HL-60 (cell line): ENCODE results near the gene EIF5A.
"Not testable (repeated sequence)": the region's sequence is repeated elsewhere in the genome, so short reads cannot be mapped to it uniquely, and the experiment has no call there.

Source experiments
- DNase-seq, 2 experiments: peaks; one replicate each; pipeline ENCODE4 v3.0.0-alpha.2; 2010 to 2020; ENCODE audit warnings: low read depth in 1 of 2, low spot score in 1 of 2
- H3K27ac ChIP-seq: fragments of 250-450 bp; sonication (Bioruptor Pico); replicated peaks from 2 replicates; pipeline ENCODE4 v1.5.1; 2020; ENCODE audit warnings: mild to moderate bottlenecking, moderate library complexity
- H3K27me3 ChIP-seq: fragments of 250-450 bp; sonication (Bioruptor Pico); 2 replicates; pipeline ENCODE4 v1.5.1; 2021; ENCODE audit warnings: mild to moderate bottlenecking, moderate library complexity; ENCODE audit not compliant: insufficient read depth, poor library complexity, severe bottlenecking
- H3K4me3 ChIP-seq: replicated peaks from 2 replicates; pipeline ENCODE4 v1.5.1; 2011; ENCODE audit warnings: mild to moderate bottlenecking, control low read depth, low read length; ENCODE audit not compliant: insufficient read depth
- CTCF ChIP-seq: IDR thresholded peaks from one replicate; pipeline ENCODE4 v1.5.1; 2011; ENCODE audit warnings: low read length, control low read depth, inconsistent platforms; ENCODE audit not compliant: insufficient read depth
- GABPA ChIP-seq: IDR thresholded peaks from 2 replicates; pipeline ENCODE4 v1.6.1; 2012; ENCODE audit warnings: low read depth
- POLR2AphosphoS5 ChIP-seq: IDR thresholded peaks from 2 replicates; pipeline ENCODE4 v1.6.1; 2012; ENCODE audit warnings: low read depth
- REST ChIP-seq: IDR thresholded peaks from 2 replicates; pipeline ENCODE4 v1.6.1; 2012; ENCODE audit warnings: low read depth; ENCODE audit not compliant: insufficient replicate concordance
- SPI1 ChIP-seq: IDR thresholded peaks from 2 replicates; pipeline ENCODE4 v1.6.1; 2012; ENCODE audit warnings: low read depth, mild to moderate bottlenecking, borderline replicate concordance

Gene EIF5A

GRCh38 chr17:7334938-7335538 lies 27.6 kb downstream of the EIF5A start:
- H3K4me3 ChIP-seq = no peak overlapping the region
- H3K27ac ChIP-seq = no peak overlapping the region
- TF ChIP-seq REST (no peak), SPI1 (no peak), GABPA (no peak), POLR2AphosphoS5 (no peak), CTCF (no peak)
- H3K27me3 ChIP-seq = no peaks in the 10 kb centered on the region
- no peak for DNase-seq

DNA sequence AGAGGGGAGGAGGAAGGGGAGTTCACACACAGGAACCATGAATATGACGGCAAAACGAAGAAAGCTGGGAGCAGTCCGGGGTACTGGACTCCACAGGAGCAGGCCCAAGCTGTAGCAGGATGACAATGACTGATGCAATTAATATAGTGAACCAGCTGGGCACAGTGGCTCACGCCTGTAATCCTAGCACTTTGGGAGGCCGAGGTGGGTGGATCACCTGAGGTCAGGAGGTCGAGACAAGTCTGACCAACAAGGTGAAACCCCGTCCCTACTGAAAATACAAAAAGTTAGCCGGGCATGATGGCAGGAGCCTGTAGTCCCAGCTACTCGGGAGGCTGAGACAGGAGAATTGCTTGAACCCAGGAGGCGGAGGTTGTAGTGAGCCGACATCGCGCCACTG lies 28.3 kb downstream of the EIF5A start:
- DNase-seq, H3K27me3 ChIP-seq, H3K27ac ChIP-seq: not testable (repeated sequence)
- peak overlapping the region; percentile 64; the same call in 1 of the 2 replicates for H3K4me3 ChIP-seq

DNA sequence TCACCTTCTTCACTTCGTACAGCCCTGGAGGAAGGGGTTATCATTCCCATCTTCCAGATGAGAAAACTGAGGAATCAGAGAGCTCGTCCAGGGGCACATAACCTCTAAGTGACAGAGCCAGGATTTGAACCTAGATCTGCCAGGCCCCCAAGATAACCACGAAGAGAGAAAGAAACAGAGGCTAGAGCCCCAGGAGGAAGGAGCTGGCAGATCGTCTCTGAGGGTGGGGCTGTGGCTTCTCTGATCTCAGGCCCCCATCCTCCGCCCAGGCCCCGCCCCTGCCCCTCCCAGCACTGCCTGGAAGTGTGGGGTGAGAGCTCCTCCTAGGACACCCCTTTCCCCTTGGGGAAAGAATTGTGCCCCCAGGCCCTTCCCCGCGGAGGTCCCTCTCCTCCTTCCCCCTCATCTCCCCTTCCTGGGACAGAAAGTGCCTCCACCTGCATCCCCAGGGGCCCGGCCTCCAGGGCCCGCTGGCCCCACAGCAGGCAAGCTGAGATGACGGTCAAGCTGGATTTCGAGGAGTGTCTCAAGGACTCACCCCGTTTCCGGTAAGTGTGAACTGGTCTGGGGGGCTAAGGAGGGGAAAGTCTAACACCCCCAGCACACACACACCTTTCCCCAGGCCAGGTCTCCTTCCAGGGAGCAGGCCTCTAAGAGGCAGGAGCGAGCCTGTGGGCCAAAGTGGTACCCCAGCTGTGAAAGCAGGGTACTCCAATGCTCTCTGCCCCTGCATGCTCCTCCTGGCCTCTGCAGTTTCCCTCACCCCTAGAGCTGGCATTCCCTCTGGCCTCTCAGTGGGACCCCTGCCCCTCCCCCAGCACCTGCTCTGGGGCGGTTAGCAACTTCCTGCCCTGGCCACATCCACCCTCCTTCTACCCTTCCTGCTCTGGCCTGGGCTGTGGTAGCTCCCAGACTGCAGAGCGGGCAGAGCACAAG lies 29.1 kb downstream of the EIF5A start, which contains the start of gene ACAP1:
ACAP1 (plus strand) TSS at position 290 of the 936 bp plus-strand sequence; CDS start at position 496, 206 bp downstream.
- Histone ChIP-seq H3K27ac (peak within 1 kb of the TSS; percentile 92), H3K4me3 (peak within 1 kb of the TSS; percentile 64), H3K27me3 (no peaks in the 10 kb centered on the region)
- TF ChIP-seq CTCF (no peak), SPI1 (no peak), GABPA (no peak), REST (no peak)
- DNase-seq = peak; percentile 40 to 80

- not testable (repeated sequence) for DNase-seq
- Histone ChIP-seq H3K27ac (peak overlapping the region; percentile 92), H3K4me3 (peak overlapping the region; percentile 64)
Observed at GRCh38 chr17:7337600-7337999, 30.2 kb downstream of the EIF5A start.

More at GRCh38 chr17:7337600-7337999, 30.2 kb downstream of the EIF5A start:
- peak; percentile 18; the same call in 1 of the 2 replicates for TF ChIP-seq SPI1
- not testable (repeated sequence) for H3K27me3 ChIP-seq
